Activated T-cell treated with anti-CD3 and anti-CD28 coated beads, Interleukin-2, amount 50 U/mL, for 72 hours (primary cell): ENCODE results near the gene RASA3. TPM values are rescaled to one million over a fixed set of nuclear protein-coding genes. Genes with fewer than 3 reads are reported as not detected.
"Not testable (repeated sequence)": the region's sequence is repeated elsewhere in the genome, so short reads cannot be mapped to it uniquely, and the experiment has no call there.

Experiments used
- ATAC-seq, 2 donors: fragments of 150-1000 bp; cut with Tn5 transposase; replicated peaks in 1 of 2; 2 replicates each; pipeline ENCODE4 v1.10.0; 2021; ENCODE audit warnings: moderate library complexity in 2 of 2, mild to moderate bottlenecking in 1 of 2
- DNase-seq, 2 donors: peaks; one replicate each; pipeline ENCODE4 v3.0.0; 2021 to 2022; ENCODE audit warnings: mixed read lengths in 1 of 2
- H3K27ac Mint-ChIP-seq: one replicate; pipeline ENCODE4 v1.8.0; 2022; ENCODE audit warnings: mild to moderate bottlenecking, moderate library complexity, mixed read lengths
- H3K27me3 Mint-ChIP-seq: one replicate; pipeline ENCODE4 v1.8.0; 2022; ENCODE audit warnings: low read depth, mixed read lengths
- H3K36me3 Mint-ChIP-seq, 2 donors: one replicate each; pipeline ENCODE4 v1.8.0; 2022; ENCODE audit warnings: mixed read lengths in 2 of 2, mild to moderate bottlenecking in 1 of 2; ENCODE audit not compliant: insufficient read depth in 2 of 2
- H3K4me1 Mint-ChIP-seq: one replicate; pipeline ENCODE4 v1.8.0; 2022; ENCODE audit warnings: low read depth, mixed read lengths
- H3K4me3 Mint-ChIP-seq, 2 donors: one replicate each; pipeline ENCODE4 v1.8.0; 2022; ENCODE audit warnings: mild to moderate bottlenecking in 2 of 2, mixed read lengths in 2 of 2, moderate library complexity in 2 of 2
- H3K9me3 Mint-ChIP-seq, 2 donors: one replicate each; pipeline ENCODE4 v1.8.0; 2022; ENCODE audit warnings: mixed read lengths in 2 of 2
- total RNA-seq, 2 donors: library from RNA; stranded (reverse); gene quantifications; one replicate each; pipeline ENCODE4 v1.2.3, GENCODE V29; 2022

The RASA3 gene, protein sequence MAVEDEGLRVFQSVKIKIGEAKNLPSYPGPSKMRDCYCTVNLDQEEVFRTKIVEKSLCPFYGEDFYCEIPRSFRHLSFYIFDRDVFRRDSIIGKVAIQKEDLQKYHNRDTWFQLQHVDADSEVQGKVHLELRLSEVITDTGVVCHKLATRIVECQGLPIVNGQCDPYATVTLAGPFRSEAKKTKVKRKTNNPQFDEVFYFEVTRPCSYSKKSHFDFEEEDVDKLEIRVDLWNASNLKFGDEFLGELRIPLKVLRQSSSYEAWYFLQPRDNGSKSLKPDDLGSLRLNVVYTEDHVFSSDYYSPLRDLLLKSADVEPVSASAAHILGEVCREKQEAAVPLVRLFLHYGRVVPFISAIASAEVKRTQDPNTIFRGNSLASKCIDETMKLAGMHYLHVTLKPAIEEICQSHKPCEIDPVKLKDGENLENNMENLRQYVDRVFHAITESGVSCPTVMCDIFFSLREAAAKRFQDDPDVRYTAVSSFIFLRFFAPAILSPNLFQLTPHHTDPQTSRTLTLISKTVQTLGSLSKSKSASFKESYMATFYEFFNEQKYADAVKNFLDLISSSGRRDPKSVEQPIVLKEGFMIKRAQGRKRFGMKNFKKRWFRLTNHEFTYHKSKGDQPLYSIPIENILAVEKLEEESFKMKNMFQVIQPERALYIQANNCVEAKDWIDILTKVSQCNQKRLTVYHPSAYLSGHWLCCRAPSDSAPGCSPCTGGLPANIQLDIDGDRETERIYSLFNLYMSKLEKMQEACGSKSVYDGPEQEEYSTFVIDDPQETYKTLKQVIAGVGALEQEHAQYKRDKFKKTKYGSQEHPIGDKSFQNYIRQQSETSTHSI
- 10 to 100 TPM; 39.2 to 48.9 TPM for total RNA-seq

DNA sequence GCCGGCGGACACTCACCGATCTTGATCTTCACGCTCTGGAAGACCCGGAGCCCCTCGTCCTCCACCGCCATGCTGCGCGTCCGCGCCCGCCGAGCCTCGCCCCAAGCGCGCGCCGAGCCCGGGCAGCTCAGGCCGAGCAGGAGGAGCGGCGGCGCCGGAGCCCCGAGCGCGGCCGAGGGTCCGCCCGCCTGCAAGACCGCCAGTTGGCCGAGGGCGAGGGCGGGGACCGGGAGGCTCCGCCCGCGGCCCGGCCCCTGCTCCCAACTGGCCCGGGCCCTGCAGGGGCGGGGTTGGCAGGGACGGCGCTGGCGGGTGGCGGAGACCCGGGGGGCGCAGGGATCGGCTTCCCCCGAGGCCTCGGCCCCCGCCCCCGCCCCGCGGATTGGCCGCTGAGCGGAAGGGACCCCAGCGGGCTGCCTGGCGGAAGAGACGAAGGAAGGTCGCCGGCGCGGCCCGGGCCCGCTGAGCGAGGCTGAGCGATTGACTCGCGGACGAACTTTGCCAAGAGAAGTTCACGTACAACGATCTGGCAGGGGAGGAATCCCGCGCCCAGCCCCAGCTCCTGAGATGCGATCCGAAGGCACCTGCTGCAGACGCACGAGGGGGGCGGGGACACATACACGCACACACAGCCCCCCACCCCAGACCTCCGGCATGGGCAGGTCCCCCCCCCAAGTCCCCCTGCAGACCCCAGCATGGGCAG, at the start of gene RASA3:
Gene RASA3 (minus strand): TSS at position 205 of the 703 bp plus-strand sequence. CDS start 134 bp downstream, at position 71.
- peaks cover 45% of the 10 kb centered on the region for H3K4me1 Mint-ChIP-seq
- peak within 1 kb of the TSS; percentile 72 for H3K27ac Mint-ChIP-seq
- H3K9me3 Mint-ChIP-seq, result no peaks in the 10 kb centered on the region
- DNase-seq, result peak; percentile 78 to 81
- H3K36me3 Mint-ChIP-seq, result peaks cover 9% of the 10 kb centered on the region in 2 donors
- H3K27me3 Mint-ChIP-seq, result no peaks in the 10 kb centered on the region
- ATAC-seq, result peak; percentile 67 to 68
- H3K4me3 Mint-ChIP-seq, result peak within 1 kb of the TSS; percentile 94 to 95

DNA sequence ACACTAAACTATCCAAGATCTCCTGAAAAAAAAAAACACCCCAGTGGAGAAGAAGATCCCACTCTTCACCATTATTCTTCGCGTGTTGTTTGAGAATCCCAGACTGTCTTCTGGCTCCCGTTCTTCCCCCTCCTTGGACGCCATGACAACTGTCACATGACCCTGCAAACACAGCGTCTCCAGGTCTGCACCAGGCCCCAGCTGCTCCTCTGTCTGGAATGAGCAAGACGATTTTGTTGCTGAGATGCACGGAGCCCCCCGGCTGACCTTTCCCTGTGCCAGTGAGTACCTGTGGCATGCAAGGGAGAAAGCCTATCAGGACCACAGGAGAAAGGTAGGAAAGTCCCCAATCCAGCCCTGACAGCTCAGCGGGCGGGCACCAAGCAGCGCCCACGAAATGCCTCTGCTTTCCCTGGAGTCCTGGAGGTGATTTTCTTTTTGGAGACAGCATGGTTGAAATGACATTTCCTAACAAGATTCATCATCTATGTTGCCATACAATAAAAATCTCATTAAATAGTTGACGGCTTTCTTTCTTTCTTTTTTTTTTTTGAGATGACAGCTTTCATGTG, 46.8 kb upstream of the RASA3 start, which contains the start of gene CFAP97D2:
Gene CFAP97D2 (plus strand): TSS at position 171 of the 572 bp plus-strand sequence. CDS start 74 bp downstream, at position 245.
- H3K27me3 Mint-ChIP-seq, result no peaks in the 10 kb centered on the region
- ATAC-seq (no peak), DNase-seq (no peak)
- H3K4me3 Mint-ChIP-seq, result no peak within 1 kb of the TSS
- no peak within 1 kb of the TSS for H3K27ac Mint-ChIP-seq
- H3K36me3 Mint-ChIP-seq, result peaks cover 2 to 5% of the 10 kb centered on the region in 2 donors
- peaks cover 19% of the 10 kb centered on the region for H3K4me1 Mint-ChIP-seq
- H3K9me3 Mint-ChIP-seq, result no peaks in the 10 kb centered on the region

DNA sequence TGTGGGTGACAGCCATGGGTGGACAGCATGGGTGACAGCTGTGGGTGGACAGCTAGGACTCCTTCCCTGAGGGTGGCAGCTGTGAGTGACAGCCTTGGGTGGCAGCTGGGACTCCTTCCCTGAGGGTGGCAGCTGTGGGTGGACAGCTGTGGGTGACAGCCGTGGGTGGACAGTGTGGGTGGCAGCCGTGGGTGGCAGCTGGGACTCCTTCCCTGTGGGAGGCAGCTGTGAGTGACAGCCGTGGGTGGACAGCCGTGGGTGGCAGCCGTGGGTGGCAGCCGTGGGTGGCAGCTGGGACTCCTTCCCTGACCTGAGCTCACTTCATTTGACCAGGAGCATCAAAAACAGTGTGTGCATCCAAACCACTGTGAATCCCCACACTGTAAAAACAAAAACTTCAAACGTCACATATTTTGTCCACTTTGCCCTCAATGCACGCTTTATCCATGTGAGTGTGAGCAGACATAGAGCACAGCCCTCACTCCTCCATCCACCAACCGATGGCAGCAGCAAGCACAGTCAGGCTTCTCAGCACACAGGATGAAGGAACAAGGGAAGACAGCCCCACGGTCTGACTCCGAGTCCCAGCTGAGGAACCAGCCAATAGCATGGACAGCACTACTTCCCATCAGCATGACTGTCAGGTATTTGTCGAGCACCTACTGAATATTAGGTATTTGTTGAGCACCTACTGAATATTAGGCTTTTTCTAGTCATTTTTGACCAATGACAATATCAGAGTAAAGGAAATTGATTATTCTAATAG, 45.0 kb upstream of the RASA3 start:
- no peak for DNase-seq

DNA sequence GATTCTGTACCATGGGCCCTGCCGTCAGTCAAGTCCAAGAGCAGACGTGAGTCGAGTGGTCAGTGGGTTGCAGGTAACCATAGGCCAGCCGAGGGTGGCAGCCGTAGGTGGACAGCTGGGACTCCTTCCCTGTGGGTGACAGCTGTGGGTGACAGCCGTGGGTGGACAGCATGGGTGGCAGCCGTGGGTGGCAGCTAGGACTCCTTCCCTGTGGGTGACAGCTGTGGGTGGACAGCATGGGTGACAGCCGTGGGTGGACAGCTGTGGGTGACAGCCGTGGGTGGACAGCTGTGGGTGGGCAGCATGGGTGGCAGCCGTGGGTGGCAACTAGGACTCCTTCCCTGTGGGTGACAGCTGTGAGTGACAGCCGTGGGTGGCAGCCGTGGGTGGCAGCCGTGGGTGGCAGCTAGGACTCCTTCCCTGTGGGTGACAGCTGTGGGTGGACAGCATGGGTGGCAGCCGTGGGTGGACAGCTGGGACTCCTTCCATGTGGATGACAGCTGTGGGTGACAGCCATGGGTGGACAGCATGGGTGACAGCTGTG, 44.0 kb upstream of the RASA3 start:
- H3K4me1 Mint-ChIP-seq, result peaks cover 25% of the 10 kb centered on the region
- H3K27me3 Mint-ChIP-seq, ATAC-seq, H3K4me3 Mint-ChIP-seq, H3K9me3 Mint-ChIP-seq, DNase-seq, H3K27ac Mint-ChIP-seq: not testable (repeated sequence)
- peaks cover 0 to 13% of the 10 kb centered on the region in 2 donors for H3K36me3 Mint-ChIP-seq

More for the DNA sequence above, 45.0 kb upstream of the RASA3 start:
- no peak overlapping the region for H3K4me3 Mint-ChIP-seq
- ATAC-seq, result no peak
- H3K27me3 Mint-ChIP-seq, result no peaks in the 10 kb centered on the region
- peaks cover 25% of the 10 kb centered on the region for H3K4me1 Mint-ChIP-seq
- peaks cover 0 to 11% of the 10 kb centered on the region in 2 donors for H3K36me3 Mint-ChIP-seq
- H3K9me3 Mint-ChIP-seq, result peaks cover 2 to 4% of the 10 kb centered on the region in 2 donors
- no peak overlapping the region for H3K27ac Mint-ChIP-seq

DNA sequence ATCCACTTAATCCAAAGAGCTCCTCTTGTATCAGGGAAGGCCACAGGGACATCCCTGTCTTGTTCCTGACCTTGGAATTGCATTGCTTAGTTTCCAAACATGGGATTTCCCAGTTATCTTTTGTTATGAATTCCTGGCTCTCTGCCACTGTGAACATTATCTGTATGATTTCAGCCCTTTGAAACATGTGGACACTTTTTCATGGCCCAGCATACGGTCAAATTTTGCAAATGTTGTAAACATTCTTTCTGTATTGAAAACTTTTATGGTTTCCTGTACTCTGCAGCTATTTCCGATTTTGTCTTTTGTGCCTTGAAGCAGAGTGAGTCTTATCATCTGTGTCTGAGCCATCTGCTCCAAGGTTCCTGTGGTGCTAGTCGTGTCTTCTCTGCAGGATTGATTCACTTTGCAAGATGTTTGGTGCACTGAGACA, 42.1 kb upstream of the RASA3 start:
- DNase-seq (no peak), ATAC-seq (no peak)
- no peaks in the 10 kb centered on the region for H3K27me3 Mint-ChIP-seq
- peaks cover 19% of the 10 kb centered on the region for H3K4me1 Mint-ChIP-seq
- peak overlapping the region; percentile 65 for H3K27ac Mint-ChIP-seq
- H3K4me3 Mint-ChIP-seq, result no peak overlapping the region
- H3K9me3 Mint-ChIP-seq, result peaks cover 2 to 8% of the 10 kb centered on the region in 2 donors
- peaks cover 0 to 13% of the 10 kb centered on the region in 2 donors for H3K36me3 Mint-ChIP-seq

DNA sequence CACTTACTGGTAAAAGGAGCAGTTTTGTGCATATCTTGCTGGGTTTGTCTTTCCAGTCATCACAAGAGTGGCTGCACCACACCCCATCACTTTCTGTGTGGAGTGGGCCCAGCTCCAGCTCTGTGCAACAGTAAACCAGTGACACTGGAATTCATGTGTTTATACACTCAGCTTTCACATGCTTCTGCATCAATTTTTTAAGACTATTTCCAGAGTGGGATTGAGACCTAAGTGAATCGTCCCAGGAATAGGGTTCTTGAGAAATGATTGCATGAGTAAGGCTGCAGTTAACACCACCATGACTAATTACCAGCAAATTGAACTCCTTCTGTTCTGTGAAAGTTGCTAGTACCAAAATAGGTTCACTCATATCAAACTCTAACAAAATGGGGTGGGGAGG, 41.3 kb upstream of the RASA3 start:
- Mint-ChIP-seq H3K9me3 (peaks cover 2 to 8% of the 10 kb centered on the region in 2 donors), H3K27ac (no peak overlapping the region), H3K27me3 (no peaks in the 10 kb centered on the region), H3K4me3 (no peak overlapping the region), H3K36me3 (peaks cover 0 to 13% of the 10 kb centered on the region in 2 donors), H3K4me1 (peaks cover 18% of the 10 kb centered on the region)
- no peak for DNase-seq
- ATAC-seq, result peak; percentile 51 to 70

DNA sequence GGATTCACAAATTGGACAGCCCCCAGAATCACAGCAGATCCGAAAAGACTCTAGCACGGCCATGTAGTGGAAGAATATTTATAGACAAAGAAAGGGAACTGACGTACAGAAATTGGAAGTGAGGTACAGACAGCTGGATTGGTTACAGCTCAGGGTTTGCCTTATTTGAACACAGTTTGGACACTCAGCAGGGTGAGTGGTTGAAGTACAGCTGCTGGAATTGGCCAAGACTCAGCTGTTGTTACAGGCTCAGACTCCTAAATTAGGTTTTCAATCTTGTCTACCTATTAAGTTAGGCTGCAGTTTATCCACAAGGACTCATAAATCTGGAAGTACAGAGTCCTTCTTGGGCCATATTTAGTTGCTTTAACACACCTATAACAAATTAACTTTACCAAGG, 40.8 kb upstream of the RASA3 start:
- Mint-ChIP-seq H3K27me3 (no peaks in the 10 kb centered on the region), H3K9me3 (peaks cover 2 to 8% of the 10 kb centered on the region in 2 donors), H3K4me3 (no peak overlapping the region), H3K36me3 (peaks cover 0 to 13% of the 10 kb centered on the region in 2 donors), H3K27ac (no peak overlapping the region), H3K4me1 (peaks cover 13% of the 10 kb centered on the region)
- no peak for ATAC-seq
- DNase-seq, result no peak

DNA sequence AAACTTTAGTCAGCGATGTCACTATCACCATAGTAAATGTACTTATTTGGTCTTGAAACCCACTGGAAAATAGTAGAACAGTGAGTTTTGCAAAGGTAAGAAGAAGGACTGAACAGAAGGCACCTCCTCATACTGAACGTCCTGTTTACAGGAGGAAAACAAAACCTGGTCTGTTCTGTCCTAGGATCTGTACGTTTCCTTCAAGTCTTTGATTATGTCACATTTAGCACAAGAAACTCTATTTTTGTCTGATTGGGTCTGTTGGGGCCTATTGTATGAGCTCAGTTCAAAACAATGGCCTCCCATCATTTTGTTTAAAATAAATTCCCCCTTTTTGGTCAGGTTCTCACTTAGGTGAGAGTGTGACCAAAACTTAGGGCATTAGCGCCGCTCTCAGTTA, 35.5 kb upstream of the RASA3 start:
- H3K4me1 Mint-ChIP-seq, result peaks cover 21% of the 10 kb centered on the region
- no peak overlapping the region for H3K27ac Mint-ChIP-seq
- H3K4me3 Mint-ChIP-seq, result no peak overlapping the region
- ATAC-seq, result no peak
- no peak for DNase-seq
- no peaks in the 10 kb centered on the region for H3K27me3 Mint-ChIP-seq
- peaks cover 0 to 5% of the 10 kb centered on the region in 2 donors for H3K9me3 Mint-ChIP-seq
- H3K36me3 Mint-ChIP-seq, result peaks cover 0 to 6% of the 10 kb centered on the region in 2 donors

DNA sequence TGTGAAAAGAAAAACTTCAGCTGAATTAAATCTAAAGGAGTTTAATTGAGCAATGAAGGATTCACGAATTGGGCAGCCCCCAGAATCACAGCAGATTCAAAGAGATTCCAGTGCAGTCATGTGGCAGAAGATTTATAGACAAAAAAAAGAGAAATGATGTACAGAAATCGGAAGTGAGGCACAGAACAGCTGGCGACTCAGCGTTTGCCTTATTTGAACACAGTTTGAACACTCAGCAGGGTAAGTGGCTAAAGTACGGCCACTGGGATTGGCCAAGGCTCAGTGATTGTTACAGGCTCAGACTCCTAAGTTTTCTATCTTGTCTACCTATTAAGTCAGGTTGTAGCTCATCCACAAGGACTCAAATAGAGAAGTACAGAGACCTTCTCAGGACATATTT, 35.0 kb upstream of the RASA3 start:
- Mint-ChIP-seq H3K9me3 (peaks cover 0 to 4% of the 10 kb centered on the region in 2 donors), H3K4me1 (peaks cover 26% of the 10 kb centered on the region), H3K36me3 (peaks cover 0 to 3% of the 10 kb centered on the region in 2 donors), H3K4me3 (peak overlapping the region in 1 of 2 donors; percentile 4), H3K27me3 (no peaks in the 10 kb centered on the region), H3K27ac (no peak overlapping the region)
- ATAC-seq (peak in 1 of 2 donors; percentile 47), DNase-seq (no peak)

DNA sequence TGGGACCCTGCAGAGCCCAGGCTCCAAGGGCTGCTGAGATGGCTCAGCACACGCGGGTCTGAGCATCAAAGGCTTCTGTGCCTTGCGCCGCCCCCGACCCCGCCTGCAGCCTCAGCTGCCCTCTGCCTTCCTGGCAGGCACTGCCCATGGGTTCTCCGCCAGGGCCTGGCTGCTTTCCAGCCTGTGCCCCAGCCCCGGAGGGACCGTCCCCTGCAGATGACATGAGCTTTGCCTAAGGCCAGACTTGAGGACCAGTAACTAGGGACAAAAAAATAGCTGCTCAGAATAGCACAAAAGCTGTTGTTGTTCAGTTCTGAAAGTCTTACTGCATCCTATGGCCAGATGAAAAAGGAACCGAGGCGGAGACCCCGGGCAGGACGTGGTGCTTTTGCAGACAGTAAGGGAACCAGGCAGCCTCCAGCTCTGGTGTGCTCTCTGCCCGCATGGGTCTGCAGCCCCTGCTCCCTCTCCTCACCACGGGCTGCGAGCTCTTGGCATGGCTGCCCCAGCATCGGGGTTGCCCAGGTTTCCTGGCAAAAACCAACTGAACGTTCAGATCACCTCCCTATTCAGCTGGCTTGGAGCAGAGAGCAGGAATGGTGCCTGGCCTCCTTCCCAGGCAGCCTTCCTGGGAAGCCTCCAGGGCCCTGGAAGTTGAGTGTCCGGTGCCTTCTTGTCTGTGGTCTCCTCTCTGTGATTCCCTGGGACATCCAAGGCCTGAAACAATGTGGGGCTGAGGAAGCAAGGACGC, 34.1 kb upstream of the RASA3 start:
- DNase-seq (no peak), ATAC-seq (peak; percentile 41 to 48)
- H3K4me1 Mint-ChIP-seq, result peaks cover 34% of the 10 kb centered on the region
- H3K9me3 Mint-ChIP-seq, result peaks cover 0 to 2% of the 10 kb centered on the region in 2 donors
- H3K36me3 Mint-ChIP-seq, result peaks cover 0 to under 1% of the 10 kb centered on the region in 2 donors
- H3K27me3 Mint-ChIP-seq, result no peaks in the 10 kb centered on the region
- peak overlapping the region in 1 of 2 donors; percentile 10 for H3K4me3 Mint-ChIP-seq
- H3K27ac Mint-ChIP-seq, result no peak overlapping the region
